ENCODE data around the gene ZNF846.

DNA sequence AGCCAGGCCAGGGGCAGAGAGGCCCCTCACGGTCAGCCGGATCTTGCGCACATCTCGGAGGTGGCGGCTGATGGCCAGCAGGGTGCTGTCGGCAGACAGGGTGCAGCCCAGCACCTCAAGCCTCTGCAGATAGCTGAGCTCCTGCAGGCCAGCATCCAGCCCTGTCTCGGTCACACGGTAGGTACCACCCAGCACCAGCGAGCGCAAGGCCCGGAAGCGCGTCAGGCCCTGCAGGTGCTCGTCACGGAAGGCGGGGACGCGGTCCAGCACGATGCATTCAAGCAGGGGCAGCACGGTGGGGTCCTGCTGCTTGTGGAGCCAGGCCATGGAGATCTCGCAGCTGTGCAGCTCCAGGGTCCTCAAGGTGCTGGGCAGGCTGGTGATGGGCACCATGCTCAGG lies 42.6 kb upstream of the ZNF846 start:
- no peak for TF ChIP-seq CTCF (IDR thresholded peaks at IDR 0.05; ENCODE audit: poor library complexity)
- no peak for TF ChIP-seq EZH2phosphoT487 (IDR thresholded peaks at IDR 0.05; ENCODE audit: low read depth, severe bottlenecking, unreplicated experiment)
